GM20000 (cell line): Measurements from ENCODE around the gene OSBPL10.

Experiments
- DNase-seq: peaks from one replicate; pipeline ENCODE4 v3.0.0; 2012; ENCODE audit warnings: low spot score
- CTCF ChIP-seq: IDR thresholded peaks from 2 replicates; pipeline ENCODE4 v1.5.1; 2012; ENCODE audit warnings: mild to moderate bottlenecking, control low read depth; ENCODE audit errors: extremely low read depth, missing control alignments

Gene OSBPL10

GRCh38 chr3:31924610-31925270 is 56.3 kb downstream of the OSBPL10 start:
- DNase-seq = no peak
- no peak for TF ChIP-seq CTCF

- no peak for TF ChIP-seq CTCF
- no peak for DNase-seq
These were observed 58.1 kb downstream of the OSBPL10 start for GRCh38 chr3:31922962-31923361.

GRCh38 chr3:31921837-31922236 is 59.2 kb downstream of the OSBPL10 start:
- no peak for DNase-seq

GRCh38 chr3:31920310-31920709 is 60.8 kb downstream of the OSBPL10 start:
- no peak for DNase-seq
- no peak for TF ChIP-seq CTCF

More at GRCh38 chr3:31921837-31922236, 59.2 kb downstream of the OSBPL10 start:
- TF ChIP-seq CTCF = no peak

GRCh38 chr3:31919528-31919927 is 61.5 kb downstream of the OSBPL10 start:
- TF ChIP-seq CTCF = no peak
- DNase-seq = no peak

- TF ChIP-seq CTCF = no peak
- peak; percentile 61 for DNase-seq
These were observed 62.6 kb downstream of the OSBPL10 start for GRCh38 chr3:31918179-31919150.
